ENCODE measurements around the gene ONECUT1.

- TF ChIP-seq POLR2A (IDR thresholded peaks at IDR 0.05), result no peak
- TF ChIP-seq, protein P1, sequence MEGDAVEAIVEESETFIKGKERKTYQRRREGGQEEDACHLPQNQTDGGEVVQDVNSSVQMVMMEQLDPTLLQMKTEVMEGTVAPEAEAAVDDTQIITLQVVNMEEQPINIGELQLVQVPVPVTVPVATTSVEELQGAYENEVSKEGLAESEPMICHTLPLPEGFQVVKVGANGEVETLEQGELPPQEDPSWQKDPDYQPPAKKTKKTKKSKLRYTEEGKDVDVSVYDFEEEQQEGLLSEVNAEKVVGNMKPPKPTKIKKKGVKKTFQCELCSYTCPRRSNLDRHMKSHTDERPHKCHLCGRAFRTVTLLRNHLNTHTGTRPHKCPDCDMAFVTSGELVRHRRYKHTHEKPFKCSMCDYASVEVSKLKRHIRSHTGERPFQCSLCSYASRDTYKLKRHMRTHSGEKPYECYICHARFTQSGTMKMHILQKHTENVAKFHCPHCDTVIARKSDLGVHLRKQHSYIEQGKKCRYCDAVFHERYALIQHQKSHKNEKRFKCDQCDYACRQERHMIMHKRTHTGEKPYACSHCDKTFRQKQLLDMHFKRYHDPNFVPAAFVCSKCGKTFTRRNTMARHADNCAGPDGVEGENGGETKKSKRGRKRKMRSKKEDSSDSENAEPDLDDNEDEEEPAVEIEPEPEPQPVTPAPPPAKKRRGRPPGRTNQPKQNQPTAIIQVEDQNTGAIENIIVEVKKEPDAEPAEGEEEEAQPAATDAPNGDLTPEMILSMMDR (IDR thresholded peaks at IDR 0.05), result no peak
Observed at GRCh38 chr15:52737720-52738119, 52.4 kb downstream of the ONECUT1 start.
